HepG2 (cell line): Measurements from ENCODE around the gene FAM168A. TPM values are rescaled to one million over a fixed set of nuclear protein-coding genes. Genes with fewer than 3 reads are reported as not detected.
A peak's percentile ranks its signal among the peaks of the same experiment; 100 is the strongest.

Source experiments
- EED ChIP-seq: sonication (generic); formaldehyde crosslinking; IDR thresholded peaks from 2 replicates; pipeline ENCODE4 v1.5.0; 2020; ENCODE audit warnings: mild to moderate bottlenecking, missing genetic modification reagents
- GMEB1 ChIP-seq: sonication (generic); formaldehyde crosslinking; IDR thresholded peaks from 2 replicates; pipeline ENCODE4 v1.5.1; 2020; ENCODE audit warnings: missing genetic modification reagents, mild to moderate bottlenecking, borderline replicate concordance
- IRF1 ChIP-seq: sonication (generic); formaldehyde crosslinking; IDR thresholded peaks from 2 replicates; pipeline ENCODE4 v1.4.0; 2020; ENCODE audit warnings: low read depth, mild to moderate bottlenecking, missing genetic modification reagents
- KMT2A ChIP-seq: sonication (generic); formaldehyde crosslinking; IDR thresholded peaks from 2 replicates; pipeline ENCODE4 v1.4.0; 2020; ENCODE audit warnings: missing genetic modification reagents
- MEIS2 ChIP-seq: sonication (generic); formaldehyde crosslinking; IDR thresholded peaks from 2 replicates; pipeline ENCODE4 v1.9.0; 2021; ENCODE audit warnings: mild to moderate bottlenecking, missing genetic modification reagents
- PAX8 ChIP-seq: sonication (generic); formaldehyde crosslinking; IDR thresholded peaks from 2 replicates; pipeline ENCODE4 v1.8.0; 2022; ENCODE audit warnings: mild to moderate bottlenecking, missing genetic modification reagents, borderline replicate concordance
- U2AF1 ChIP-seq: fragments of 200-400 bp; formaldehyde crosslinking; optimal IDR thresholded peaks from 2 replicates; pipeline ENCODE3; 2017; ENCODE audit warnings: mild to moderate bottlenecking, low read depth, low read length
- ZBTB4 ChIP-seq: sonication (generic); formaldehyde crosslinking; IDR thresholded peaks from 2 replicates; pipeline ENCODE4 v1.4.0; 2020; ENCODE audit warnings: missing genetic modification reagents, mild to moderate bottlenecking, borderline replicate concordance
- ZNF253 ChIP-seq: sonication (generic); formaldehyde crosslinking; IDR thresholded peaks from 2 replicates; pipeline ENCODE4 v1.8.0; 2022; ENCODE audit warnings: mild to moderate bottlenecking, missing genetic modification reagents, borderline replicate concordance
- polyA plus RNA-seq, 8 experiments: library from polyadenylated mRNA; depleted of rRNA in 3 of 8; stranded (reverse) in 7 of 8; unstranded in 1 of 8; fragments of >200 nt; fragmentation: Illumina TruSeq in 4 of 8; extraction: Trizol in 4 of 8; gene quantifications; 2 replicates each; pipeline versions ENCODE4 v1.2.1 to v1.2.3, GENCODE V29; 2011 to 2016; ENCODE audit warnings: low read depth in 4 of 8, missing spikeins in 1 of 8, mixed read lengths in 1 of 8; ENCODE audit not compliant: insufficient read depth in 1 of 8
- total RNA-seq, 5 experiments: library from RNA; depleted of rRNA; stranded (reverse); fragments of >200 nt; fragmentation: Illumina TruSeq; extraction: Trizol; gene quantifications; 2 replicates each; pipeline ENCODE4 v1.2.3, GENCODE V29; 2016; ENCODE audit warnings: low read depth in 1 of 5

FAM168A gene
- total and polyA plus RNA-seq, 2 of the 13 experiments (the other 11 are each of a cell fraction or from before 2014, with no cell fraction given), result 13.9 to 15.8 TPM

- peak; percentile 87 for TF ChIP-seq GMEB1
- TF ChIP-seq PAX8 (CRISPR knock-in tag), result 0 out of 2 replicates have a peak, but pooled peaks have one; percentile 81
- TF ChIP-seq ZNF253 (CRISPR knock-in tag), result no peak
- no peak for TF ChIP-seq U2AF1
- TF ChIP-seq MEIS2 (CRISPR knock-in tag), result peak; percentile 55; the same call in 1 of the 2 replicates
- TF ChIP-seq IRF1 (CRISPR knock-in tag), result no peak
- no peak for TF ChIP-seq ZBTB4
- TF ChIP-seq EED (CRISPR knock-in tag), result 0 out of 2 replicates have a peak, but pooled peaks have one; percentile 41
- peak; percentile 39 for TF ChIP-seq KMT2A (CRISPR knock-in tag)
These were observed at the start of gene FAM168A (continued) for GRCh38 chr11:73597956-73598718.
